Stimulated activated memory B cell treated with anti-CD40 and anti-IgM and Interleukin-4, amounts not matched to agents 10 μg/mL and 1 μg/mL and 100 μg/mL, for 72 hours (primary cell): ENCODE results near the gene FADD.

Experiments used
- ATAC-seq: fragments of 150-1000 bp; cut with Tn5 transposase; 2 replicates; pipeline ENCODE4 v1.10.0; 2021
- H3K27ac Mint-ChIP-seq: one replicate; pipeline ENCODE4 v1.8.0; 2022; ENCODE audit warnings: mild to moderate bottlenecking, mixed read lengths
- H3K27me3 Mint-ChIP-seq: one replicate; pipeline ENCODE4 v1.8.0; 2022; ENCODE audit warnings: mixed read lengths
- H3K36me3 Mint-ChIP-seq: one replicate; pipeline ENCODE4 v1.8.0; 2022; ENCODE audit warnings: mixed read lengths
- H3K4me1 Mint-ChIP-seq: one replicate; pipeline ENCODE4 v1.8.0; 2022; ENCODE audit warnings: mixed read lengths
- H3K4me3 Mint-ChIP-seq: one replicate; pipeline ENCODE4 v1.8.0; 2022; ENCODE audit warnings: mild to moderate bottlenecking, moderate library complexity, mixed read lengths
- H3K9me3 Mint-ChIP-seq: one replicate; pipeline ENCODE4 v1.8.0; 2022; ENCODE audit warnings: mixed read lengths

The FADD gene

DNA sequence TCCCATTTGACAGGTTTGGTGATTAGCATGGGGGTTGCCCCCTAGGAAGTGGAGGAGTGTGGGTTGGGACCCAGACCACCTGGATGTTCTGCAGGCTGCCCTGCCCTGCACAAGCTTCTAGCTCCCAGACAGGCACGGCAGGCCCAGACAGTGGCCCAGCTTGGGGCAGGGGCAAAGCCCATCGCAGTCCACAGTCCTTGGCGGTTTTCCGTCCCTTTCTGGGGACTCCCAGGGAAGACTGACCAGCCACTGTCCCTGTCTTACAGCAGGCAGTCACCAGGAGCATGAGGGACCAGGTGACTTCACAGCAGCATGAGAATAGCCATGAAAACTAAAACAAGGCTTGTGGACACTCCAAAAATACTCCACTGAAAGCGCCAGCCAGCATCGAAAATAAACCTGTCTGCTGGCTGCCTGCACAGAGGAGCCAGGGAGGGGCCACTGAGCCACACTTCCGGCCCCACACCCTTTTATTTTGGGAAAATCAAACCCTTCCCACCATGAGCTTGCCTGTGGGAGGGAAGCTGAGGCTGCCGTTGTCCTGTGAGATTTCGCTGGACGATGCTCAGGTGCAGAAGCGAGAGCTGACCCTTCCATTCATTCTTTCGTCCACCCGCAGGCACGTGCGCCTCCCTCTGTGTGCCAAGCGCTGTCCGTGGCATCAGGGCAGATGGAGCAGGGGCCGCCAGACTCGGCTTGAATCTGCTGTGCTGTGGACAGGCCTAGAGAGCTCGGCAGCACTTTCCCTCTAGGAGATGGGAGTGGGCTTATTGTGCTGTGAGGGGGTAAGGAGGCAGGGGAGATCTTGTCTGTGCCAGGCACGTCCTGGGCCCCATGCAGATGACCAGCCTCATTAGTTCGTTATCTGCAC is 28.0 kb downstream of the FADD start:
- Mint-ChIP-seq H3K4me3 (no peak overlapping the region), H3K27ac (no peak overlapping the region), H3K27me3 (peaks cover 28% of the 10 kb centered on the region), H3K4me1 (no peaks in the 10 kb centered on the region), H3K9me3 (no peaks in the 10 kb centered on the region), H3K36me3 (no peaks in the 10 kb centered on the region)
- no peak for ATAC-seq

GRCh38 chr11:70233034-70233433 is 29.9 kb downstream of the FADD start:
- Mint-ChIP-seq H3K27me3 (peaks cover 31% of the 10 kb centered on the region), H3K36me3 (no peaks in the 10 kb centered on the region), H3K27ac (no peak overlapping the region), H3K4me3 (no peak overlapping the region), H3K4me1 (no peaks in the 10 kb centered on the region), H3K9me3 (no peaks in the 10 kb centered on the region)
- ATAC-seq: no peak

DNA sequence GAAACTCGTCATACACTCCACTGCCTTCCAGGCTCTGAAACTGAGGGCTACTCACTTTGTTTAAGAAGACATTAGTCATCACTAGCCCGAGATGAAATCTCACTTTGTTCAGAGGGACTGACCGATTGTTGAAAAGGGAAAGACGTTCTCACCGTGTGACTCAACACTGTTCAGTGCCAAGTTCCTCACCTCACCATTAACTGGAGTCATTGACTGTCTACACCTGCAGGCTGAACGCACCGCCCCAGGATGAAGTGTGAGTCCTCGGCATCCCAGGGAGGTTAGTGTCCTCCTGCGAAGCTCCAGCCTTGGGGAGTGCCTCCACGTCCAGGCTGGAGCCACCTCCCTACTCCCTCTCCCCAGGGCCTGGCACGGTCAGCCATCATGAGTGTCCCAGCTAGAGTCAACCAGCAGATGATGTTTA is 30.4 kb downstream of the FADD start:
- H3K27ac Mint-ChIP-seq: no peak overlapping the region
- no peaks in the 10 kb centered on the region for H3K9me3 Mint-ChIP-seq
- H3K36me3 Mint-ChIP-seq: no peaks in the 10 kb centered on the region
- no peak overlapping the region for H3K4me3 Mint-ChIP-seq
- ATAC-seq: no peak
- H3K27me3 Mint-ChIP-seq: peaks cover 31% of the 10 kb centered on the region
- no peaks in the 10 kb centered on the region for H3K4me1 Mint-ChIP-seq

DNA sequence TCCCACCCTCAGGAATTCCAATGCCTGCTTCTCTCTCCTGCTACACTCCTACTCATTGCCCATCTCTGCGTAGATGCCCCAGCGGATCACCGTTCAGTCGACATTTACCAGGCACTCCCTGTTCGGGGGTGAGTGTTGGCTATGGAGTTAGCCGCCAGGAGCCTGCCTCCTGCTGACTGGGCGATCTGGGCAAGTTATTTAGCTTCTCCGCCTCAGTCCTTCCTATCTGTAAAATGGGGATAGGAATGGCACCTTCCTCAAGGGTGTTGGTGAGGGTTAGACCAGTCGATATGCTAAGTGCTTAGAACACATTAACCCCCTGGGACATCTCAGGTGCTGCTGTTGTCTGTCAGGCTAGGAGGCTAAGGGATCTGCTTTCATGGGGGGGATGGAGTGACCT is 30.9 kb downstream of the FADD start:
- no peak for ATAC-seq
- Mint-ChIP-seq H3K9me3 (no peaks in the 10 kb centered on the region), H3K36me3 (no peaks in the 10 kb centered on the region), H3K27me3 (peaks cover 31% of the 10 kb centered on the region), H3K27ac (no peak overlapping the region), H3K4me1 (no peaks in the 10 kb centered on the region), H3K4me3 (no peak overlapping the region)

DNA sequence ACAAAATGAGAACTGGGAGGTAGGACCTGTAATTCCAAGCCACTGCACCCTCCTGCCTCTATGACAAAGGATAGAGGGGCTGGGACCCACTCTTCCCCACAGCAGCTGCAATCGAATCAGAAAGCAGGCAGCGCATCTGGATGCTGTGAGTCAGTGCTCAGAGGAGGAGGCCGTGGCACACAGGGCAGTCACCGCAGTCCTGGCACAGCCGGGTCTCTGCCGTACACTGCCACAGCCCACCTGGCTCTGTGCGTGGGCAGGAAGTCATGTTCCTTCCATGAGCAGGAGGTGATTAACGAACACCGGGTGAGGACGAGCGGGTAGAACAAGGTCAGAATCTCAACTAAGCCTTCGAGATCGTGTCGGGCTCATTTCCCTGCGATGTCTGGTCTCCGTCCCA is 37.2 kb downstream of the FADD start:
- H3K4me3 Mint-ChIP-seq: no peak overlapping the region
- H3K36me3 Mint-ChIP-seq: no peaks in the 10 kb centered on the region
- no peaks in the 10 kb centered on the region for H3K9me3 Mint-ChIP-seq
- H3K4me1 Mint-ChIP-seq: no peaks in the 10 kb centered on the region
- peaks cover 41% of the 10 kb centered on the region for H3K27me3 Mint-ChIP-seq
- ATAC-seq: no peak
- no peak overlapping the region for H3K27ac Mint-ChIP-seq

DNA sequence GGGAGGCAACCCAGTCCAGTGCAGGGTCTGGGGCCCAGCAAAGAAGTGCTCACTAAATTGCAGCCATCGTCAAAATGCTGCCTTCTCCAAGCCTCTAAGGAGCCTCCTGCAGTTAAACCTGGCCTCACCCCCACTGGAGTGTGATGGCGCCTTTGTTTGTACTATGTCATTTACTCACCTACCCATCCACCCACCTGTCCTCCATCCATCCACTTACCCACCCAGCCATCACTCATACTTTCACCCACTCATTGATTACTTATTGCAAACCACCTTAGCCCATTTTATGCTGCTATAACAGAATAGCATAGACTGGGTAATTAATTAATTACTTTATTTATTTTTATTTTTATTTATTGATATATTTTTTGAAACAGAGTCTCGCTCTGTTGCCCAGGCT is 38.6 kb downstream of the FADD start:
- Mint-ChIP-seq H3K4me1 (no peaks in the 10 kb centered on the region), H3K9me3 (no peaks in the 10 kb centered on the region), H3K27ac (no peak overlapping the region), H3K4me3 (no peak overlapping the region), H3K36me3 (no peaks in the 10 kb centered on the region), H3K27me3 (peaks cover 30% of the 10 kb centered on the region)
- no peak for ATAC-seq

GRCh38 chr11:70242885-70243284 is 39.8 kb downstream of the FADD start:
- Mint-ChIP-seq H3K27me3 (peaks cover 30% of the 10 kb centered on the region), H3K4me1 (no peaks in the 10 kb centered on the region), H3K27ac (no peak overlapping the region), H3K9me3 (peaks cover 6% of the 10 kb centered on the region), H3K36me3 (no peaks in the 10 kb centered on the region), H3K4me3 (no peak overlapping the region)
- no peak for ATAC-seq

DNA sequence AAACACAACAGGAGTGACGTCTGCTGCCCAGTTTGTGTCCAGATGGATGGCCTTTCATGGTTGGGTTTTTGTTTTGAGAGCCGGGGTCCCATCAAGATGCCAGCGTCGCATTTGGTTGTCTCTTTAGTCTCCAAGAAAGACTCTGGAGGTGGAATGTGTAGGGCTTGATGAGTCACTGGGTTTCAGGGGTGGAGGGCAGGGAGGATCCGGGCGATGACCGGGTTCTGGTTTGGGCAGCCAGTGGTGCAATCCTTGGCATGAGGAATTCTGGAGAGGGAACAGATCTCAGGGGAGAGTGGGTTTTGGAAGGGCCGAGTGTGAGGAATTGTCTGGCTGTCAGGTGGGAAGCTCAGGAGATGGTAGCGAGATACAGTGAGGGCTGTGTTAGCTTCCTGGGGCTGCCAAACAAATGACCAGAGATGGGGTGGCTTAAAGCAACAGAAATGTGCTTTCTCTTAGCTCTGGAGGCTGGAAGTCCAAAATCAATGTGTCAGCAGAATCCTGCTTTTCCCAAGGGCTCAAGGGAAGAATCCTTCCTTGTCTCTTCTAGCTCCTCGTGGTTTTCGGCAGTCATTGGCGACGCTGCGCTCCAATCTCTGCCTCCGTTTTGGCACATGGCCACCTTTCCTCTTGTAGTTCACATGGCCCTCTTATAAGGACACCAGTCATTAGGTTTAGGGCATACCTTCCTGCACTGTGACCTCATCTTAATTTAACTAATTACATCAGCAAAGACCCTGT is 41.0 kb downstream of the FADD start:
- H3K27ac Mint-ChIP-seq: no peak overlapping the region
- H3K4me1 Mint-ChIP-seq: no peaks in the 10 kb centered on the region
- H3K4me3 Mint-ChIP-seq: no peak overlapping the region
- peaks cover 30% of the 10 kb centered on the region for H3K27me3 Mint-ChIP-seq
- no peaks in the 10 kb centered on the region for H3K36me3 Mint-ChIP-seq
- H3K9me3 Mint-ChIP-seq: peaks cover 6% of the 10 kb centered on the region
- ATAC-seq: no peak

DNA sequence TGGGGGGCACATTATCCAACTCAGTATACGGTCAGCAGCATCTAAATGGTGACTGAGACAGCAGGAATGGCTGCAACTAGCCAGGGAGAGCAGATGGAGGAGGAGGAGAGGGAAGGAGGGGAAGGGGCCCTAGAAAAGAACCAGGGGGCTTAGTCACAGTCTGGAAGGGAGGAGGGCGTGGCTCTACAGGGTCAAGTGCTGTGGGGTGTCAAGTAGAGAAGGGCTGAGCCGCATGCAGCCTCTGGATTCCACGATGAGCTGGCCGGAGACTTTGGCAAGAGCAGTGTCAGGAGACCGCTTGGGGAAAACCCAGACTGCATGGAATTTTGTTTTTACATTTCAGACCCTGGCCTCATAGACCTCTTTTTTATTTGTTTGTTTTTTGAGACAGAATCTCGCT is 41.6 kb downstream of the FADD start:
- H3K4me3 Mint-ChIP-seq: no peak overlapping the region
- H3K4me1 Mint-ChIP-seq: no peaks in the 10 kb centered on the region
- H3K36me3 Mint-ChIP-seq: no peaks in the 10 kb centered on the region
- H3K9me3 Mint-ChIP-seq: peaks cover 6% of the 10 kb centered on the region
- no peak for ATAC-seq
- H3K27ac Mint-ChIP-seq: no peak overlapping the region
- H3K27me3 Mint-ChIP-seq: peaks cover 24% of the 10 kb centered on the region

DNA sequence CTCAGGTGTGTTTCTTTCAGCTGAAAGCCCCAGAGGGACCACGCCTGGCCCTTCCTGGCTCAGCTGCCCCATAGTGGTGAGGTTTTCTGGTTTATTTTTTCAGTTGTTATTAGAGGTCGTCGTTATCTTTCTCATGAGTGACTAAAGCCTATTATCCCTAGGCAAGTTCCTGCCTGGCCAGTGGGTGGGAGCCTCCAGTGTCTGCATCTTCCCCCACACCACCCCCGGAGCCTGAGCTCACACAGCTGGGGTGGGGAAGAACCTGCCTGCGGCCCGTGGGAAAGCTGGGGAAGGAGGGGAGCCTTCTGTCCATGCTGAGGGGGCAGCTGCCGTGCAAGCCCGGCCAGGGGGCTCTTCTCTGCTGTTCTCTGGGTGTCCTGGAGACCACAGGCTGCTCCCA is 43.1 kb downstream of the FADD start:
- Mint-ChIP-seq H3K27me3 (peaks cover 22% of the 10 kb centered on the region), H3K4me1 (no peaks in the 10 kb centered on the region), H3K36me3 (no peaks in the 10 kb centered on the region), H3K27ac (no peak overlapping the region), H3K9me3 (peaks cover 6% of the 10 kb centered on the region), H3K4me3 (no peak overlapping the region)
- ATAC-seq: no peak

DNA sequence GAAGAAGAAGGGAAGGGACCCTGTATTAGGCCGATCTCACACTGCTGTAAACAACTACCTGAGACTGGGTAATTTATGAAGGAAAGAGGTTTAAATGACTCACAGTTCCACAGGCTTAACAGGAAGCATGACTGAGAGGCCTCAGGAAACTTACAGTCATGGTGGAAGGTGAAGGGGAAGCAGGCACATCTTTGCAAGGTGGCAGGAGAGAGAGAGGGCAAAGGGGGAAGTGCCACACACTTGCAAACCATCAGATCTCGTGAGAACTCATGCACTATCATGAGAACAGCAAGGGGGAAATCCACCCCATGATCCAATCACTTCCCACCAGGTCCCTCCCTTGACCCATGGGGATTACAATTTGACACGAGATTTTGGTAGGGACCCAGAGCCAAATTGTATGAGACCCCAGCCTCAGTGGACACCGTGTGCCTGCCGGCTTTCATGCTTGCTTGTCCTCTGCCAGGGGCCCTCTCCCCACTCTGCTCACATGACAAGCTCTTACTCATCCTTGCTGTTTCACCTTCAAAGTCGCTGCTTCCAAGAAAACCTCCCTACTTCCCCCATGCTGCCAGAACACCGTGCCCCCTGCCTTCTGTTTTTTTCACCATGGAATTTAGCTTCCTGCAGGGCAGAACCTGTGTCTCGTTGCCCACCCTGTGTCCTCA is 44.1 kb downstream of the FADD start:
- H3K27ac Mint-ChIP-seq: no peak overlapping the region
- ATAC-seq: no peak

DNA sequence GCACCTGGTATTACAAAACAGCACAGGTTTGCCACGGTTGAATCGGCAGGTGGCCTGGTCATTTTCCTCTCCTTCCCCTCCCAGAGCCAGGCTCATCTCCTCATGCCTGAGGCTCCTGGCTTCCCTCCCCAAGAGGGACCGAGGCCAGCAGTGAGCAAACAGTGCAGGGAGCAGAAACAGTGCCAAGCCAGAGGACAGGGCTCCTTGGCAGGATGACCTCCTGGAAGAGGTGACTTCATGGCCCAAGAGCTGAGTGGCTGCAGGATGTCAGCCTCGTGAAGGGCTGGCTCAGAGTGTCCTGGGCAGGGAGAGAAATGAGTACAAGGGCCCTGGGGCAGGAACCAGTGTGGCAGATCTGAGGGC is 44.6 kb downstream of the FADD start:
- ATAC-seq: no peak
- Mint-ChIP-seq H3K9me3 (peaks cover 6% of the 10 kb centered on the region), H3K27ac (no peak overlapping the region), H3K27me3 (peaks cover 28% of the 10 kb centered on the region), H3K4me1 (peaks cover 2% of the 10 kb centered on the region), H3K36me3 (no peaks in the 10 kb centered on the region), H3K4me3 (no peak overlapping the region)

More for the DNA sequence above, 44.1 kb downstream of the FADD start:
- Mint-ChIP-seq H3K9me3 (peaks cover 6% of the 10 kb centered on the region), H3K4me1 (no peaks in the 10 kb centered on the region), H3K4me3 (no peak overlapping the region), H3K27me3 (peaks cover 30% of the 10 kb centered on the region), H3K36me3 (no peaks in the 10 kb centered on the region)

DNA sequence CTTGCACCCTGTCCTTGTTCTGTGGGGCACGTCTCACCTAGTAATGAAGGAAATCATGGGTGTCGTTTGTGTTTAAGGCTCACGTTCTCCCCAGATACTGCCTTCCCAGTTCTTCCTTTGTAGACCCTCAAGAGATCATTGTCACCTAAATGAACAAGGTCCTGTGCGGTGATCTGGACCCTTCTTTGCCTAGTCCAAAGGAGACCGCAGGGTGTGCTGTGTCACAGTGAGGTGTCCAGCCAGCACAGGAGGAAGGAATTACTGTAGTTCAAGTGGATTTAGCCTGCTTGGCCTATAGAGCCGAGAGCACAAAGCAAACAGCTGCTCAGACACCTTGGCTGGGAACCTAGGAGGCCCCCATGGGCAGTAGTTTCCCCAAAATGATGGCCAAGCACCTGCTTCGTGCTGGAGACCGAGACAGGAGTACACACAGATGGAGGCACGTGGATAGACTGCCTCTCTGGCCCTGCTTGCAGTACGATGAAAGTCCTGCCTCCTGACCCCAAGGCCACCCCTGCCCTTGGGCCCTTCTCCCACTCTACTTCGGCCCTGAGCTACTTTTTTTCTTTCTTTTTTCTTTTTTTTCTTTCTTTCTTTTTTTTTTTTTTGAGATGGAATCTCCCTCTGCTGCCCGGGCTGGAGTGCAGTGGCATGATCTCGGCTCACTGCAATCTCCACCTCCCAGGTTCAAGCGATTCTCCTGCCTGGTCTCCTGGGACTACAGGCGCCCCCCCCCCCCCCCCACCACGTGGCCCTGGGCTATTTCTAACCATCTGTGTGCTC is 48.0 kb downstream of the FADD start:
- Mint-ChIP-seq H3K4me3 (no peak overlapping the region), H3K9me3 (peaks cover 6% of the 10 kb centered on the region), H3K36me3 (no peaks in the 10 kb centered on the region), H3K27me3 (peaks cover 39% of the 10 kb centered on the region), H3K4me1 (peaks cover 10% of the 10 kb centered on the region), H3K27ac (no peak overlapping the region)
- no peak for ATAC-seq

DNA sequence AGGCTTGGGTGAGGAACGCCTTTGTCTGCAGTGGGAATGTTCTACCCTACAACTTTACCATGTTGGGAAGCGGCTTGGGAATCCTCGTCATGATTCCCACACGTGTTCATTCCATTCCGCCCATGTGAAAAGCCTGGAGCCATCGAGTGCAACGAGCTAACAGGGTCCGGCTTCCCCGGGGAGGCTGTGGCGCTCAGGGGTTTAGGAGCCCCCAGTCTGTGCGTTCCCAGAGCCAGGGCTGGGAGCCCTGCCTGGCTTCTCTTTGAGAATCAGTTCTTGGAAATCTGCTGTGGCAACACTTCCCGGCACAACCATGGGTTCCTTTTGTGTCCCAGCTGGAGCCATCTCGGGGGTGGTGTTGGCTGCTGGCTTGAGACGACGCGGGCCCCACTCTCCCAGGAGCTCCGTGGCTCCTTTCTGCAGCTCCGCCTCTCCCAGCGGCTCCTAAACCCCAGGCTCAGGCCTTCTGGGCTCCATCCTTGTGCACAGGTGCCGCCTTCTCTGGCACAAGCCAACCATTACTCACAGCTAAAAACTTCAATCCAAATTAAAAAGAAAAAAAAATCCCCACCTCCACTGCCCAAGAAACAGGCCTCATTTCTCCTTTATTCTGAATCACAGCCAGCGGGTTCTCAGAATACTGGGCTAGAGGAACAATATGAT is 48.7 kb downstream of the FADD start:
- Mint-ChIP-seq H3K36me3 (no peaks in the 10 kb centered on the region), H3K4me1 (peaks cover 10% of the 10 kb centered on the region), H3K27me3 (peaks cover 39% of the 10 kb centered on the region), H3K4me3 (no peak overlapping the region), H3K9me3 (peaks cover 6% of the 10 kb centered on the region), H3K27ac (no peak overlapping the region)
- ATAC-seq: no peak
